Astrocyte (in vitro differentiated cells and primary cell): Measurements from ENCODE around the gene PPIA. TPM values are rescaled to one million over a fixed set of nuclear protein-coding genes. Genes with fewer than 3 reads are reported as not detected.
"Not testable (repeated sequence)": the region's sequence is repeated elsewhere in the genome, so short reads cannot be mapped to it uniquely, and the experiment has no call there.

Source experiments
- DNase-seq: peaks from one replicate; pipeline ENCODE4 v3.0.0-alpha.2; 2010; ENCODE audit warnings: low read depth
- FAIRE-seq: peaks from 2 replicates; lab custom pipeline; 2011; peaks lifted over from hg19 to GRCh38; lab: Jason Lieb, UNC
- H2AFZ ChIP-seq: 2 replicates; pipeline ENCODE4 v1.6.0; 2012; ENCODE audit warnings: low read depth, low read length, inconsistent platforms
- H3K27ac ChIP-seq: 2 replicates; pipeline ENCODE4 v1.5.1; 2011; ENCODE audit warnings: low read depth, low read length, inconsistent platforms
- H3K27me3 ChIP-seq: 2 replicates; pipeline ENCODE4 v1.6.0; 2011; ENCODE audit warnings: low read length, inconsistent platforms; ENCODE audit not compliant: insufficient read depth
- H3K36me3 ChIP-seq: 2 replicates; pipeline ENCODE4 v1.5.1; 2011; ENCODE audit warnings: low read length, inconsistent platforms; ENCODE audit not compliant: insufficient read depth
- H3K4me1 ChIP-seq: 2 replicates; pipeline ENCODE4 v1.5.1; 2011; ENCODE audit warnings: low read length, inconsistent platforms; ENCODE audit not compliant: insufficient read depth
- H3K4me2 ChIP-seq: 2 replicates; pipeline ENCODE4 v1.6.0; 2012; ENCODE audit warnings: low read length, inconsistent platforms
- H3K4me3 ChIP-seq: 2 replicates; pipeline ENCODE4 v1.5.1; 2011; ENCODE audit warnings: low read depth, mild to moderate bottlenecking, low read length, inconsistent platforms; ENCODE audit not compliant: insufficient read depth
- H3K79me2 ChIP-seq: 2 replicates; pipeline ENCODE4 v1.6.0; 2012; ENCODE audit warnings: mild to moderate bottlenecking, low read length, inconsistent platforms; ENCODE audit not compliant: insufficient read depth
- H3K9ac ChIP-seq: 2 replicates; pipeline ENCODE4 v1.6.0; 2012; ENCODE audit warnings: mild to moderate bottlenecking, low read length, inconsistent platforms
- H3K9me3 ChIP-seq: 2 replicates; pipeline ENCODE4 v1.5.1; 2012; ENCODE audit warnings: low read depth, mild to moderate bottlenecking, low read length, inconsistent platforms; ENCODE audit not compliant: insufficient read depth
- H4K20me1 ChIP-seq: 2 replicates; pipeline ENCODE4 v1.6.0; 2012; ENCODE audit warnings: low read length, inconsistent platforms; ENCODE audit not compliant: insufficient read depth
- H3K27ac Mint-ChIP-seq: one replicate; pipeline ENCODE4 v1.8.0; 2021; ENCODE audit warnings: mild to moderate bottlenecking, mixed read lengths; ENCODE audit not compliant: unreplicated experiment
- H3K27me3 Mint-ChIP-seq: one replicate; pipeline ENCODE4 v1.8.0; 2021; ENCODE audit warnings: low read depth, mixed read lengths; ENCODE audit not compliant: unreplicated experiment
- H3K36me3 Mint-ChIP-seq: one replicate; pipeline ENCODE4 v1.8.0; 2021; ENCODE audit warnings: low read depth, mixed read lengths; ENCODE audit not compliant: unreplicated experiment
- H3K4me1 Mint-ChIP-seq: one replicate; pipeline ENCODE4 v1.8.0; 2021; ENCODE audit warnings: low read depth, mixed read lengths; ENCODE audit not compliant: unreplicated experiment
- H3K4me3 Mint-ChIP-seq: one replicate; pipeline ENCODE4 v1.8.0; 2021; ENCODE audit warnings: mild to moderate bottlenecking, moderate library complexity, mixed read lengths; ENCODE audit not compliant: unreplicated experiment
- H3K9me3 Mint-ChIP-seq: one replicate; pipeline ENCODE4 v1.8.0; 2021; ENCODE audit warnings: mild to moderate bottlenecking, mixed read lengths; ENCODE audit not compliant: unreplicated experiment
- CTCF ChIP-seq: IDR thresholded peaks from 2 replicates; pipeline ENCODE4 v1.5.1; 2011; ENCODE audit warnings: low read depth, mild to moderate bottlenecking, inconsistent platforms, low read length, moderate library complexity; ENCODE audit not compliant: insufficient read depth
- EZH2 ChIP-seq: IDR thresholded peaks from 2 replicates; pipeline ENCODE4 v1.6.1; 2012; ENCODE audit warnings: mild to moderate bottlenecking, low read length, inconsistent platforms; ENCODE audit not compliant: insufficient read depth
- total RNA-seq: library from RNA; stranded (reverse); gene quantifications from 2 replicates; pipeline ENCODE4 v1.2.1, GENCODE V29; 2021

Gene PPIA
- total RNA-seq, 1 donor from 2014 or later, result 1,628 TPM

GRCh38 chr7:44783407-44783806 is 13.1 kb upstream of the PPIA start:
- H3K4me1 Mint-ChIP-seq, result no peaks in the 10 kb centered on the region
- no peaks in the 10 kb centered on the region for H3K36me3 ChIP-seq
- peaks cover 7% of the 10 kb centered on the region for H3K36me3 Mint-ChIP-seq
- H2AFZ ChIP-seq, result no peak overlapping the region
- no peak overlapping the region for H3K4me2 ChIP-seq
- H3K79me2 ChIP-seq, result no peaks in the 10 kb centered on the region
- FAIRE-seq, result no peak
- H3K27ac ChIP-seq, result no peak overlapping the region
- no peak overlapping the region for H3K4me3 ChIP-seq
- no peaks in the 10 kb centered on the region for H3K27me3 Mint-ChIP-seq
- H3K9me3 ChIP-seq, result peaks cover 6% of the 10 kb centered on the region
- H3K27me3 ChIP-seq, result no peaks in the 10 kb centered on the region
- H3K27ac Mint-ChIP-seq, result no peak overlapping the region
- no peaks in the 10 kb centered on the region for H3K4me1 ChIP-seq
- no peak for TF ChIP-seq EZH2
- no peak for TF ChIP-seq CTCF
- H3K4me3 Mint-ChIP-seq, result no peak overlapping the region
- no peaks in the 10 kb centered on the region for H4K20me1 ChIP-seq
- H3K9me3 Mint-ChIP-seq, result peaks cover 20% of the 10 kb centered on the region
- no peak for DNase-seq
- H3K9ac ChIP-seq, result no peak overlapping the region

GRCh38 chr7:44784364-44784763 is 12.1 kb upstream of the PPIA start:
- H3K4me3 ChIP-seq, result no peak overlapping the region
- no peak overlapping the region for H2AFZ ChIP-seq
- no peak overlapping the region for H3K4me3 Mint-ChIP-seq
- FAIRE-seq (no peak), DNase-seq (no peak)
- peaks cover 7% of the 10 kb centered on the region for H3K36me3 Mint-ChIP-seq
- no peaks in the 10 kb centered on the region for H3K27me3 ChIP-seq
- no peak overlapping the region for H3K27ac ChIP-seq
- no peaks in the 10 kb centered on the region for H3K4me1 Mint-ChIP-seq
- TF ChIP-seq CTCF, result no peak
- TF ChIP-seq EZH2, result no peak
- H3K27me3 Mint-ChIP-seq, result no peaks in the 10 kb centered on the region
- no peaks in the 10 kb centered on the region for H3K79me2 ChIP-seq
- H3K9me3 ChIP-seq, result peaks cover 6% of the 10 kb centered on the region
- H3K36me3 ChIP-seq, result no peaks in the 10 kb centered on the region
- no peak overlapping the region for H3K4me2 ChIP-seq
- no peaks in the 10 kb centered on the region for H4K20me1 ChIP-seq
- H3K4me1 ChIP-seq, result no peaks in the 10 kb centered on the region
- peaks cover 20% of the 10 kb centered on the region for H3K9me3 Mint-ChIP-seq
- no peak overlapping the region for H3K27ac Mint-ChIP-seq
- no peak overlapping the region for H3K9ac ChIP-seq

- DNase-seq, H3K36me3 ChIP-seq, H3K79me2 ChIP-seq, H3K4me3 Mint-ChIP-seq, H2AFZ ChIP-seq, H3K9ac ChIP-seq, H3K9me3 ChIP-seq, H3K27ac Mint-ChIP-seq, H3K4me2 ChIP-seq, FAIRE-seq, H3K4me3 ChIP-seq, H3K36me3 Mint-ChIP-seq, H3K4me1 Mint-ChIP-seq, H3K27me3 ChIP-seq, H4K20me1 ChIP-seq, H3K27me3 Mint-ChIP-seq, H3K27ac ChIP-seq, H3K4me1 ChIP-seq: not testable (repeated sequence)
- peaks cover 20% of the 10 kb centered on the region for H3K9me3 Mint-ChIP-seq
These were observed 11.3 kb upstream of the PPIA start for GRCh38 chr7:44785218-44785617.
